Bronchial epithelial cell (primary cell): ENCODE measurements around the gene SLC46A2. TPM values are rescaled to one million over a fixed set of nuclear protein-coding genes. Genes with fewer than 3 reads are reported as not detected.

Source experiments
- DNase-seq: peaks from one replicate; pipeline ENCODE4 v3.0.0-alpha.2; 2010; ENCODE audit warnings: low read depth
- FAIRE-seq: peaks from 2 replicates; lab custom pipeline; 2011; peaks lifted over from hg19 to GRCh38; lab: Jason Lieb, UNC
- H3K27me3 ChIP-seq: 2 replicates; pipeline ENCODE4 v1.5.1; 2011; ENCODE audit warnings: low read length; ENCODE audit not compliant: control insufficient read depth, insufficient read depth
- H3K36me3 ChIP-seq: 2 replicates; pipeline ENCODE4 v1.5.1; 2011; ENCODE audit warnings: low read length; ENCODE audit not compliant: control insufficient read depth, insufficient read depth
- H3K4me3 ChIP-seq: 2 replicates; pipeline ENCODE4 v1.5.1; 2011; ENCODE audit warnings: mild to moderate bottlenecking, low read depth, low read length, control low read depth
- CTCF ChIP-seq: IDR thresholded peaks from 2 replicates; pipeline ENCODE4 v1.5.1; 2011; ENCODE audit warnings: mild to moderate bottlenecking, moderate library complexity, low read length, control low read depth, inconsistent platforms; ENCODE audit not compliant: insufficient read depth, severe bottlenecking
- total RNA-seq: library from RNA; depleted of rRNA; stranded (reverse); fragments of >200 nt; gene quantifications from 2 replicates; pipeline ENCODE4 v1.2.1, GENCODE V29; 2014

Gene SLC46A2
- total RNA-seq, 1 donor from 2014 or later: not detected

GRCh38 chr9:112905084-112905483 is 14.4 kb upstream of the SLC46A2 start:
- FAIRE-seq (no peak), DNase-seq (no peak)
- Histone ChIP-seq H3K27me3 (peaks cover 2% of the 10 kb centered on the region), H3K4me3 (no peak overlapping the region), H3K36me3 (no peaks in the 10 kb centered on the region)
- no peak for TF ChIP-seq CTCF

GRCh38 chr9:112900901-112901300 is 10.2 kb upstream of the SLC46A2 start:
- Histone ChIP-seq H3K36me3 (no peaks in the 10 kb centered on the region), H3K27me3 (peaks cover 2% of the 10 kb centered on the region), H3K4me3 (no peak overlapping the region)
- no peak for DNase-seq
- no peak for FAIRE-seq
- no peak for TF ChIP-seq CTCF

GRCh38 chr9:112900488-112900887 is 9.8 kb upstream of the SLC46A2 start:
- no peak for FAIRE-seq
- Histone ChIP-seq H3K4me3 (no peak overlapping the region), H3K36me3 (no peaks in the 10 kb centered on the region), H3K27me3 (peaks cover 2% of the 10 kb centered on the region)
- no peak for DNase-seq
- TF ChIP-seq CTCF: no peak

GRCh38 chr9:112898872-112899311 is 8.2 kb upstream of the SLC46A2 start:
- DNase-seq: no peak
- Histone ChIP-seq H3K36me3 (no peaks in the 10 kb centered on the region), H3K4me3 (no peak overlapping the region), H3K27me3 (no peaks in the 10 kb centered on the region)
- FAIRE-seq: peak; percentile 28
- no peak for TF ChIP-seq CTCF

- H3K27me3 ChIP-seq: no peaks in the 10 kb centered on the region
- no peaks in the 10 kb centered on the region for H3K36me3 ChIP-seq
- FAIRE-seq: no peak
- no peak overlapping the region for H3K4me3 ChIP-seq
- no peak for TF ChIP-seq CTCF
- DNase-seq: no peak
Observed at GRCh38 chr9:112896131-112896530, 5.5 kb upstream of the SLC46A2 start.

- H3K4me3 ChIP-seq: no peak overlapping the region
- FAIRE-seq: no peak
- DNase-seq: no peak
- peaks cover 5% of the 10 kb centered on the region for H3K27me3 ChIP-seq
- H3K36me3 ChIP-seq: no peaks in the 10 kb centered on the region
- TF ChIP-seq CTCF: no peak
Observed at GRCh38 chr9:112894699-112895098, 4.0 kb upstream of the SLC46A2 start.
